IMR-90 (cell line): ENCODE data around the gene PKP4. TPM values are rescaled to one million over a fixed set of nuclear protein-coding genes. Genes with fewer than 3 reads are reported as not detected.

Experiments
- ATAC-seq: fragments of 200-7000 bp; cut with Tn5 transposase; 2 replicates; pipeline ENCODE4 v1.9.1; 2020; ENCODE audit warnings: low read depth, mild to moderate bottlenecking, moderate library complexity
- BruUV-seq: library from RNA; stranded (reverse); fragments of 400-500 nt; replicated peaks from 2 replicates; lab custom pipeline; 2021; lab: Mats Ljungman, UMichigan
- CTCF ChIA-PET: fragments of 300-600 bp; formaldehyde crosslinking; extraction: SDS; loops from one replicate; lab custom pipeline; 2021; ENCODE audit warnings: antibody characterized with exemption; lab: Yijun Ruan, JAX
- POLR2A ChIA-PET: fragments of 300-600 bp; sonication (Branson Sonifier 250); formaldehyde crosslinking; loops from one replicate; lab custom pipeline; 2022; ENCODE audit warnings: antibody characterized with exemption; ENCODE audit not compliant: unreplicated experiment; lab: Charles Lee
- DNase-seq: peaks from one replicate; pipeline ENCODE4 v3.0.0; 2013
- H2AFZ ChIP-seq: replicated peaks from 2 replicates; pipeline ENCODE3; 2013; ENCODE audit warnings: low read length, mild to moderate bottlenecking; ENCODE audit not compliant: poor library complexity
- H2AK5ac ChIP-seq: 2 replicates; pipeline ENCODE4 v1.6.1; 2013; ENCODE audit warnings: low read depth, low read length, inconsistent platforms
- H2AK9ac ChIP-seq: replicated peaks from 2 replicates; pipeline ENCODE3; 2013; ENCODE audit warnings: mild to moderate bottlenecking, low read depth, low read length, moderate library complexity; ENCODE audit not compliant: poor library complexity
- H2BK120ac ChIP-seq: 2 replicates; pipeline ENCODE4 v1.6.1; 2013; ENCODE audit warnings: low read depth, low read length, inconsistent platforms
- H2BK15ac ChIP-seq: 3 replicates; pipeline ENCODE4 v1.6.1; 2013; ENCODE audit warnings: low read depth, low read length, inconsistent platforms
- H2BK20ac ChIP-seq: 2 replicates; pipeline ENCODE4 v1.6.1; 2013; ENCODE audit warnings: low read depth, mild to moderate bottlenecking, inconsistent platforms, low read length, moderate library complexity
- H2BK5ac ChIP-seq: 2 replicates; pipeline ENCODE4 v1.6.1; 2013; ENCODE audit warnings: mild to moderate bottlenecking, low read depth, low read length, inconsistent platforms; ENCODE audit not compliant: poor library complexity, severe bottlenecking
- H3K14ac ChIP-seq: replicated peaks from 2 replicates; pipeline ENCODE4 v1.6.1; 2013; ENCODE audit warnings: low read depth, low read length, inconsistent platforms
- H3K18ac ChIP-seq: 2 replicates; pipeline ENCODE4 v1.6.1; 2013; ENCODE audit warnings: low read depth, low read length, control low read depth
- H3K23ac ChIP-seq: 2 replicates; pipeline ENCODE4 v1.6.1; 2013; ENCODE audit warnings: low read depth, low read length, inconsistent platforms
- H3K27ac ChIP-seq: 2 replicates; pipeline ENCODE4 v1.5.1; 2013; ENCODE audit warnings: mild to moderate bottlenecking, control low read depth, low read length; ENCODE audit not compliant: insufficient read depth
- H3K27me3 ChIP-seq: 2 replicates; pipeline ENCODE4 v1.6.1; 2013; ENCODE audit warnings: low read length; ENCODE audit not compliant: control insufficient read depth, insufficient read depth
- H3K36me3 ChIP-seq: 2 replicates; pipeline ENCODE4 v1.6.1; 2013; ENCODE audit warnings: low read length, mixed read lengths; ENCODE audit not compliant: control insufficient read depth, insufficient read depth
- H3K4ac ChIP-seq: 2 replicates; pipeline ENCODE4 v1.6.1; 2013; ENCODE audit warnings: low read depth, low read length, inconsistent platforms
- H3K4me1 ChIP-seq: 2 replicates; pipeline ENCODE4 v1.6.1; 2013; ENCODE audit warnings: low read length, mixed read lengths; ENCODE audit not compliant: control insufficient read depth, insufficient read depth
- H3K4me2 ChIP-seq: 2 replicates; pipeline ENCODE4 v1.6.1; 2013; ENCODE audit warnings: low read depth, mild to moderate bottlenecking, control low read depth, low read length, moderate library complexity
- H3K4me3 ChIP-seq: 2 replicates; pipeline ENCODE4 v1.5.1; 2013; ENCODE audit warnings: low read depth, mild to moderate bottlenecking, control low read depth, low read length, moderate library complexity; ENCODE audit not compliant: insufficient read depth
- H3K56ac ChIP-seq: 2 replicates; pipeline ENCODE4 v1.6.1; 2013; ENCODE audit warnings: low read length, inconsistent platforms; ENCODE audit not compliant: insufficient read depth; ENCODE audit errors: extremely low read depth
- H3K79me1 ChIP-seq, 2 experiments: 2 replicates each; pipeline ENCODE4 v1.6.1; 2013; ENCODE audit warnings: low read length in 2 of 2, inconsistent platforms in 1 of 2, low read depth in 1 of 2
- H3K9ac ChIP-seq: 2 replicates; pipeline ENCODE4 v1.6.1; 2013; ENCODE audit warnings: low read depth, low read length, control low read depth
- H3K9me1 ChIP-seq: 2 replicates; pipeline ENCODE4 v1.6.1; 2013; ENCODE audit warnings: low read length, inconsistent platforms; ENCODE audit not compliant: insufficient read depth
- H3K9me3 ChIP-seq: 2 replicates; pipeline ENCODE4 v1.6.1; 2013; ENCODE audit warnings: low read length; ENCODE audit not compliant: control insufficient read depth, insufficient read depth
- H4K20me1 ChIP-seq: 2 replicates; pipeline ENCODE4 v1.6.1; 2013; ENCODE audit warnings: low read length, inconsistent platforms; ENCODE audit not compliant: insufficient read depth
- H4K5ac ChIP-seq: 2 replicates; pipeline ENCODE4 v1.6.1; 2013; ENCODE audit warnings: mild to moderate bottlenecking, low read depth, low read length, control low read depth
- H4K8ac ChIP-seq, 2 experiments: 2 replicates each; pipeline ENCODE4 v1.6.1; 2013; ENCODE audit warnings: low read depth in 2 of 2, low read length in 2 of 2, control low read depth in 1 of 2, inconsistent platforms in 1 of 2
- H4K91ac ChIP-seq: 2 replicates; pipeline ENCODE4 v1.6.1; 2013; ENCODE audit warnings: low read depth, low read length, inconsistent platforms; ENCODE audit not compliant: insufficient read depth
- BHLHE40 ChIP-seq: fragments of 150-350 bp; IDR thresholded peaks from 2 replicates; pipeline ENCODE4 v1.6.1; 2016; ENCODE audit warnings: mild to moderate bottlenecking, low read depth, low read length
- CEBPB ChIP-seq: IDR thresholded peaks from 2 replicates; pipeline ENCODE4 v1.6.1; 2012; ENCODE audit warnings: low read depth, low read length, improper control_type of control experiment
- CHD1 ChIP-seq: IDR thresholded peaks from 2 replicates; pipeline ENCODE4 v1.6.1; 2012; ENCODE audit warnings: low read depth, low read length, improper control_type of control experiment
- CTCF ChIP-seq: conservative IDR thresholded peaks from 2 replicates; pipeline ENCODE4 v1.5.1; 2012; ENCODE audit warnings: mild to moderate bottlenecking, low read depth, low read length, improper control_type of control experiment
- FOS ChIP-seq: fragments of 150-350 bp; IDR thresholded peaks from 2 replicates; pipeline ENCODE4 v1.6.1; 2016; ENCODE audit warnings: low read depth, low read length
- MAFK ChIP-seq: IDR thresholded peaks from 2 replicates; pipeline ENCODE4 v1.6.1; 2012; ENCODE audit warnings: low read depth, low read length, improper control_type of control experiment
- MAZ ChIP-seq: IDR thresholded peaks from 2 replicates; pipeline ENCODE4 v1.6.1; 2012; ENCODE audit warnings: low read depth, mild to moderate bottlenecking, low read length, improper control_type of control experiment, moderate library complexity, borderline replicate concordance
- MXI1 ChIP-seq: IDR thresholded peaks from 2 replicates; pipeline ENCODE4 v1.6.1; 2012; ENCODE audit warnings: low read depth, mild to moderate bottlenecking, low read length, moderate library complexity, borderline replicate concordance
- RAD21 ChIP-seq: IDR thresholded peaks from 2 replicates; pipeline ENCODE4 v1.6.1; 2012; ENCODE audit warnings: low read length, improper control_type of control experiment
- RCOR1 ChIP-seq: IDR thresholded peaks from 2 replicates; pipeline ENCODE4 v1.6.1; 2012; ENCODE audit warnings: mild to moderate bottlenecking, low read length, improper control_type of control experiment; ENCODE audit not compliant: insufficient replicate concordance
- RFX5 ChIP-seq: IDR thresholded peaks from 2 replicates; pipeline ENCODE4 v1.8.0; 2012; ENCODE audit warnings: low read depth, mild to moderate bottlenecking, low read length, moderate library complexity
- SMC3 ChIP-seq: fragments of 150-350 bp; IDR thresholded peaks from 2 replicates; pipeline ENCODE4 v1.6.1; 2016; ENCODE audit warnings: low read depth, mild to moderate bottlenecking, antibody characterized with exemption, low read length, moderate library complexity
- USF2 ChIP-seq: fragments of 150-350 bp; IDR thresholded peaks from 2 replicates; pipeline ENCODE4 v1.6.1; 2017; ENCODE audit warnings: mild to moderate bottlenecking, antibody characterized with exemption, low read length, low read depth
- WGBS, 2 experiments: methylation state at CpG; one replicate each; pipeline versions ENCODE4 v1.1.5 to v1.1.7; 2013; ENCODE audit warnings: missing lambda C conversion rate in 2 of 2; ENCODE audit not compliant: insufficient read length in 1 of 2; ENCODE audit errors: extremely low coverage in 2 of 2; 5-methylcytosine and 5-hydroxymethylcytosine counted together
- dilution Hi-C: fragments of 300-500 bp; cut with HindIII; formaldehyde crosslinking; loops from one replicate; pipeline ENCODE4 v1.14.3; 2018; ENCODE audit warnings: low sequenced_read_pairs; ENCODE audit not compliant: unreplicated experiment
- in situ Hi-C: fragments of 300-500 bp; cut with MboI; formaldehyde crosslinking; loops from 3 replicates; pipeline ENCODE4 v1.14.3; 2019; ENCODE audit warnings: low sequenced_read_pairs, inconsistent platforms, mixed read lengths
- intact Hi-C: fragments of 100-400 bp; cut with micrococcal nuclease; formaldehyde crosslinking; loops from 2 replicates; pipeline ENCODE4 v1.10.0; 2022
- polyA plus RNA-seq, 3 experiments: library from polyadenylated mRNA; depleted of rRNA; stranded (reverse); fragments of >200 nt; gene quantifications; 2 replicates each; pipeline ENCODE4 v1.2.3, GENCODE V29; 2012; ENCODE audit warnings: low replicate concordance in 1 of 3
- total RNA-seq: library from RNA; depleted of rRNA; stranded (reverse); fragments of >200 nt; gene quantifications from 2 replicates; pipeline ENCODE4 v1.2.3, GENCODE V29; 2012
- TF ChIP-seq, protein P1 (sequence below): fragments of 150-350 bp; IDR thresholded peaks from 2 replicates; pipeline ENCODE4 v1.6.1; 2016; ENCODE audit warnings: low read depth, mild to moderate bottlenecking, low read length, moderate library complexity, borderline replicate concordance

Gene PKP4
- total and polyA plus RNA-seq, 2 of the 4 experiments (the other 2 are of a cell fraction): 20.1 to 37.8 TPM

GRCh38 chr2:158659483-158659882, 202.7 kb downstream of the PKP4 start:
- Histone ChIP-seq H3K9me3 (no peaks in the 10 kb centered on the region), H2AK9ac (no peak overlapping the region), H3K4ac (no peak overlapping the region), H3K36me3 (peaks cover 16% of the 10 kb centered on the region), H2BK20ac (no peak overlapping the region), H3K4me3 (no peak overlapping the region), H3K23ac (no peak overlapping the region), H2BK15ac (no peak overlapping the region), H2AK5ac (no peak overlapping the region), H3K4me2 (no peak overlapping the region), H2BK120ac (no peak overlapping the region), H3K27ac (no peak overlapping the region), H3K9ac (no peak overlapping the region), H3K56ac (no peak overlapping the region), H3K79me1 (no peaks in the 10 kb centered on the region), H3K9me1 (peaks cover 12% of the 10 kb centered on the region), H3K4me1 (no peaks in the 10 kb centered on the region), H4K20me1 (no peaks in the 10 kb centered on the region), H3K14ac (no peak overlapping the region), H2BK5ac (no peak overlapping the region), H4K8ac (no peak overlapping the region), H3K27me3 (no peaks in the 10 kb centered on the region), H4K91ac (no peak overlapping the region), H4K5ac (no peak overlapping the region), H3K18ac (no peak overlapping the region), H2AFZ (no peak overlapping the region)
- TF ChIP-seq CTCF: no peak
- no peak for TF ChIP-seq RAD21
- no peak for TF ChIP-seq MAZ
- TF ChIP-seq RFX5: no peak
- no peak for TF ChIP-seq SMC3
- TF ChIP-seq CHD1: no peak
- no peak for TF ChIP-seq CEBPB
- TF ChIP-seq FOS: no peak
- TF ChIP-seq, protein P1, sequence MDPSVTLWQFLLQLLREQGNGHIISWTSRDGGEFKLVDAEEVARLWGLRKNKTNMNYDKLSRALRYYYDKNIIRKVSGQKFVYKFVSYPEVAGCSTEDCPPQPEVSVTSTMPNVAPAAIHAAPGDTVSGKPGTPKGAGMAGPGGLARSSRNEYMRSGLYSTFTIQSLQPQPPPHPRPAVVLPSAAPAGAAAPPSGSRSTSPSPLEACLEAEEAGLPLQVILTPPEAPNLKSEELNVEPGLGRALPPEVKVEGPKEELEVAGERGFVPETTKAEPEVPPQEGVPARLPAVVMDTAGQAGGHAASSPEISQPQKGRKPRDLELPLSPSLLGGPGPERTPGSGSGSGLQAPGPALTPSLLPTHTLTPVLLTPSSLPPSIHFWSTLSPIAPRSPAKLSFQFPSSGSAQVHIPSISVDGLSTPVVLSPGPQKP: no peak
- no peak for TF ChIP-seq RCOR1
- TF ChIP-seq USF2: no peak
- TF ChIP-seq MAFK: no peak
- TF ChIP-seq BHLHE40: no peak
- TF ChIP-seq MXI1: no peak
- 70% methylated on average over 1 of the region's 1 CpG; no CpG with 5 or more reads in 1 of the 2 experiments for WGBS, 2 experiments
- dilution Hi-C loops: no loop called here
- no TSS peak for BruUV-seq
- DNase-seq: no peak
- ChIA-PET CTCF (interaction anchor here (1.4 kb wide), 1 partner anchor 11 kb away, joined by 3 read pairs; no protein-coding TSS in a partner anchor), POLR2A (no interaction called here)
- ATAC-seq: no peak
- in situ Hi-C loops: no loop called here
- intact Hi-C loops: no loop called here
